Measurements from ENCODE around the gene FOXE3. TPM values are rescaled to one million over a fixed set of nuclear protein-coding genes. Genes with fewer than 3 reads are reported as not detected.

The FOXE3 gene
- total and polyA plus RNA-seq, 4 donors: not detected

GRCh38 chr1:47432071-47433036 lies 16.3 kb downstream of the FOXE3 start:
- DNase-seq (ENCODE audit: low spot score): peak; percentile 75
- Histone ChIP-seq H3K9me3 (ENCODE audit: control insufficient read depth in 4 of 4, low read length in 3 of 4) (no peaks in the 10 kb centered on the region), H3K27me3 (ENCODE audit: control insufficient read depth in 4 of 4, insufficient read depth in 4 of 4, low read length in 3 of 4) (no peaks in the 10 kb centered on the region), H3K9ac (ENCODE audit: low read depth in 1 of 2, low read length in 2 of 2) (no peak overlapping the region), H3K27ac (ENCODE audit: low read depth in 1 of 2, low read length in 2 of 2) (no peak overlapping the region), H3K36me3 (ENCODE audit: control insufficient read depth in 4 of 4, insufficient read depth in 3 of 4, low read depth in 1 of 4, low read length in 3 of 4) (no peaks in the 10 kb centered on the region), H3K4me3 (ENCODE audit: low read depth in 1 of 3, low read length in 3 of 3) (no peak overlapping the region), H3K4me1 (ENCODE audit: control insufficient read depth in 4 of 4, insufficient read depth in 4 of 4, low read length in 3 of 4) (peaks cover 6 to 27% (median 21%) of the 10 kb centered on the region in 4 donors)
- 41% methylated on average over 32 of the region's 32 CpGs for WGBS
- TF ChIP-seq CTCF (IDR thresholded peaks at IDR 0.05; ENCODE audit: low read depth, low read length, missing input control): peak; percentile 65
- TF ChIP-seq RAD21 (IDR thresholded peaks at IDR 0.05): peak; percentile 77 to 90
- no peak for TF ChIP-seq NR2F2 (IDR thresholded peaks at IDR 0.05)

- H3K9ac ChIP-seq (ENCODE audit: low read depth in 1 of 2, low read length in 2 of 2): no peak overlapping the region
- H3K27me3 ChIP-seq (ENCODE audit: control insufficient read depth in 4 of 4, insufficient read depth in 4 of 4, low read length in 3 of 4): no peaks in the 10 kb centered on the region
- H3K4me3 ChIP-seq (ENCODE audit: low read depth in 1 of 3, low read length in 3 of 3): no peak overlapping the region
- TF ChIP-seq SP1 (IDR thresholded peaks at IDR 0.05) (no peak), MAX (IDR thresholded peaks at IDR 0.05) (no peak), RAD21 (IDR thresholded peaks at IDR 0.05) (no peak), TAF1 (conservative IDR thresholded peaks at IDR 0.05) (no peak), GABPA (IDR thresholded peaks at IDR 0.05 in 1 of 2, conservative IDR thresholded peaks at IDR 0.05 in 1 of 2) (no peak), YY1 (IDR thresholded peaks at IDR 0.05) (no peak), ATF3 (IDR thresholded peaks at IDR 0.05) (no peak), JUND (IDR thresholded peaks at IDR 0.05) (no peak), EGR1 (IDR thresholded peaks at IDR 0.05; ENCODE audit: low read depth in 2 of 2) (no peak), FOXA2 (IDR thresholded peaks at IDR 0.05) (no peak), CTCF (IDR thresholded peaks at IDR 0.05; ENCODE audit: low read depth, low read length, missing input control) (no peak), ZBTB33 (IDR thresholded peaks at IDR 0.05) (no peak), RXRA (IDR thresholded peaks at IDR 0.05) (no peak), FOXA1 (IDR thresholded peaks at IDR 0.05) (no peak), HNF4A (conservative IDR thresholded peaks at IDR 0.05) (no peak), NR2F2 (IDR thresholded peaks at IDR 0.05) (no peak), HNF4G (IDR thresholded peaks at IDR 0.05) (no peak), REST (IDR thresholded peaks at IDR 0.05) (no peak)
- no peaks in the 10 kb centered on the region for H3K9me3 ChIP-seq (ENCODE audit: control insufficient read depth in 4 of 4, low read length in 3 of 4)
- H3K27ac ChIP-seq (ENCODE audit: low read depth in 1 of 2, low read length in 2 of 2): no peak overlapping the region
- no peaks in the 10 kb centered on the region for H3K36me3 ChIP-seq (ENCODE audit: control insufficient read depth in 4 of 4, insufficient read depth in 3 of 4, low read depth in 1 of 4, low read length in 3 of 4)
- DNase-seq (ENCODE audit: low spot score): no peak
- WGBS: 67% methylated on average over 17 of the region's 17 CpGs
- peaks cover 6 to 28% (median 21%) of the 10 kb centered on the region in 4 donors for H3K4me1 ChIP-seq (ENCODE audit: control insufficient read depth in 4 of 4, insufficient read depth in 4 of 4, low read length in 3 of 4)
Measured at GRCh38 chr1:47433037-47433421, 16.9 kb downstream of the FOXE3 start.
